22Rv1 (cell line): ENCODE results near the gene GPR89B.
"Not testable (repeated sequence)": the region's sequence is repeated elsewhere in the genome, so short reads cannot be mapped to it uniquely, and the experiment has no call there.

Experiments used
- CTCF ChIP-seq: fragments of 450-650 bp; IDR thresholded peaks from 2 replicates; pipeline ENCODE4 v1.5.1; 2017; ENCODE audit warnings: mild to moderate bottlenecking
- ZFX ChIP-seq: fragments of 450-650 bp; IDR thresholded peaks from 2 replicates; pipeline ENCODE4 v1.6.1; 2017; ENCODE audit warnings: antibody characterized with exemption, borderline replicate concordance

DNA sequence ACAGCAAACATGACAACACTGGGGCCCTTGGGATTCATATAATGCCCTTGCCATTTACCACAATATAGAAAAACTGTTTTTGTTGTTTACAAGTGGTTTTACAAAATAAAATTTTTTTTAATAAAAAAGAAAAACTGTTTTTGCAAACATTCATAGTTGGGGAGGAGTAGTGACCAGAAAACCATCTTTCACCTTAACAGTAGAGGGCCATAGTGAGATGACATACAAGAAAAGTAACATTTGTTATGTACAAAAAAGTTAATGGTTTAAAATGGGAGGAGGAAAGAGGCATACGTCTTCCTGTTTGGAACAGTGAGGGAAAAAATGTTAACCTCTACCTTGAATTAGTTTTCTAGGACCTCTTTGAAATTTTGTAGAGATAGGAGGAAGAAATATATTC lies 30.7 kb downstream of the GPR89B start:
- not testable (repeated sequence) for TF ChIP-seq CTCF, ZFX
